Smooth muscle cell (in vitro differentiated cells): ENCODE data around the gene TMEM185B. TPM values are rescaled to one million over a fixed set of nuclear protein-coding genes. Genes with fewer than 3 reads are reported as not detected.

Source experiments
- DNase-seq: peaks from one replicate; lab custom pipeline; 2025; ENCODE audit not compliant: unreplicated experiment; lab: John Stamatoyannopoulos, UW
- H2AFZ ChIP-seq: fragments of 200-600 bp; sonication (generic); 2 replicates; pipeline ENCODE4 v1.6.0; 2016; ENCODE audit warnings: antibody characterized with exemption, low read depth, mild to moderate bottlenecking
- H3F3A ChIP-seq: fragments of 200-600 bp; sonication (generic); 2 replicates; pipeline ENCODE4 v1.6.0; 2017; ENCODE audit warnings: antibody characterized with exemption, low read depth
- H3K27ac ChIP-seq: fragments of 200-600 bp; sonication (generic); 2 replicates; pipeline ENCODE4 v1.5.1; 2016; ENCODE audit warnings: low read depth, mild to moderate bottlenecking
- H3K27me3 ChIP-seq: fragments of 200-600 bp; sonication (generic); 2 replicates; pipeline ENCODE4 v1.6.1; 2016; ENCODE audit warnings: low read depth, mild to moderate bottlenecking
- H3K36me3 ChIP-seq: fragments of 200-600 bp; sonication (generic); 2 replicates; pipeline ENCODE4 v1.5.1; 2016; ENCODE audit warnings: low read depth
- H3K4me1 ChIP-seq: fragments of 200-600 bp; sonication (generic); 2 replicates; pipeline ENCODE4 v1.5.1; 2016; ENCODE audit warnings: low read depth
- H3K4me2 ChIP-seq: fragments of 200-600 bp; sonication (generic); 2 replicates; pipeline ENCODE4 v1.6.0; 2016; ENCODE audit warnings: mild to moderate bottlenecking
- H3K4me3 ChIP-seq: fragments of 200-600 bp; sonication (generic); 2 replicates; pipeline ENCODE4 v1.5.1; 2016; ENCODE audit warnings: mild to moderate bottlenecking
- H3K79me2 ChIP-seq: fragments of 200-600 bp; sonication (generic); 2 replicates; pipeline ENCODE4 v1.6.0; 2016; ENCODE audit warnings: low read depth, mild to moderate bottlenecking
- H3K9ac ChIP-seq: fragments of 200-600 bp; sonication (generic); 2 replicates; pipeline ENCODE4 v1.6.0; 2016; ENCODE audit warnings: low read depth
- H3K9me3 ChIP-seq: fragments of 200-600 bp; sonication (generic); replicated peaks from 2 replicates; pipeline ENCODE4 v1.5.1; 2016; ENCODE audit warnings: low read depth
- H4K20me1 ChIP-seq: fragments of 200-600 bp; sonication (generic); 2 replicates; pipeline ENCODE4 v1.6.0; 2016; ENCODE audit warnings: low read depth
- CTCF ChIP-seq: fragments of 200-600 bp; sonication (generic); IDR thresholded peaks from 2 replicates; pipeline ENCODE4 v1.5.1; 2017; ENCODE audit warnings: borderline replicate concordance, mild to moderate bottlenecking, antibody characterized with exemption; ENCODE audit not compliant: insufficient read depth, poor library complexity, severe bottlenecking
- WGBS: methylation state at CpG from one replicate; pipeline ENCODE4 v1.1.7; 2016; ENCODE audit warnings: low lambda C conversion rate; 5-methylcytosine and 5-hydroxymethylcytosine counted together
- polyA plus RNA-seq: library from polyadenylated mRNA; unstranded; fragments of >200 nt; fragmentation: Nextera tagmentation; extraction: Ambion mirVana; gene quantifications from 2 replicates; pipeline ENCODE4 v1.2.1, GENCODE V29; 2016
- total RNA-seq: library from RNA; depleted of rRNA; stranded (reverse); fragments of >200 nt; gene quantifications from 2 replicates; pipeline ENCODE4 v1.2.3, GENCODE V29; 2014

Gene TMEM185B
- total and polyA plus RNA-seq, 2 experiments from 2014 or later = 18.2 to 27.8 TPM

- Histone ChIP-seq H3K9ac (no peak overlapping the region), H3K4me2 (no peak overlapping the region), H3K9me3 (no peaks in the 10 kb centered on the region), H4K20me1 (no peaks in the 10 kb centered on the region), H3K36me3 (no peaks in the 10 kb centered on the region), H3K79me2 (no peaks in the 10 kb centered on the region), H3K4me3 (no peak overlapping the region), H2AFZ (no peak overlapping the region), H3K27ac (no peak overlapping the region), H3K4me1 (no peaks in the 10 kb centered on the region), H3K27me3 (no peaks in the 10 kb centered on the region), H3F3A (no peaks in the 10 kb centered on the region)
- DNase-seq = no peak
- 98% methylated on average over 4 of the region's 4 CpGs for WGBS
- no peak for TF ChIP-seq CTCF
Observed at GRCh38 chr2:120231564-120231973, 8.4 kb upstream of the TMEM185B start.

- no peaks in the 10 kb centered on the region for H3K27me3 ChIP-seq
- no peak overlapping the region for H3K27ac ChIP-seq
- TF ChIP-seq CTCF = no peak
- no peaks in the 10 kb centered on the region for H4K20me1 ChIP-seq
- no peak overlapping the region for H3K9ac ChIP-seq
- H2AFZ ChIP-seq = no peak overlapping the region
- no peak overlapping the region for H3K4me2 ChIP-seq
- 90% methylated on average over 17 of the region's 17 CpGs for WGBS
- no peaks in the 10 kb centered on the region for H3F3A ChIP-seq
- no peak for DNase-seq
- no peaks in the 10 kb centered on the region for H3K9me3 ChIP-seq
- H3K79me2 ChIP-seq = no peaks in the 10 kb centered on the region
- no peak overlapping the region for H3K4me3 ChIP-seq
- no peaks in the 10 kb centered on the region for H3K36me3 ChIP-seq
- no peaks in the 10 kb centered on the region for H3K4me1 ChIP-seq
Observed at GRCh38 chr2:120230515-120231471, 7.6 kb upstream of the TMEM185B start.

GRCh38 chr2:120229341-120229740, 6.1 kb upstream of the TMEM185B start:
- 94% methylated on average over 10 of the region's 10 CpGs for WGBS
- TF ChIP-seq CTCF = no peak

More at GRCh38 chr2:120229341-120229740, 6.1 kb upstream of the TMEM185B start:
- Histone ChIP-seq H3K27ac (no peak overlapping the region), H3K4me2 (no peak overlapping the region), H3K36me3 (no peaks in the 10 kb centered on the region), H2AFZ (no peak overlapping the region), H3K4me3 (no peak overlapping the region), H3K27me3 (no peaks in the 10 kb centered on the region), H3K4me1 (no peaks in the 10 kb centered on the region), H4K20me1 (no peaks in the 10 kb centered on the region), H3K9me3 (no peaks in the 10 kb centered on the region), H3F3A (no peaks in the 10 kb centered on the region), H3K79me2 (no peaks in the 10 kb centered on the region), H3K9ac (no peak overlapping the region)
- DNase-seq = no peak
